ENCODE data around the gene TRPM6. TPM values are rescaled to one million over a fixed set of nuclear protein-coding genes. Genes with fewer than 3 reads are reported as not detected.

TRPM6 gene
- total RNA-seq, 1 donor from 2014 or later = 0.21 TPM

GRCh38 chr9:74696520-74696919 is 191.2 kb downstream of the TRPM6 start:
- H3K4me3 ChIP-seq (ENCODE audit: low read depth, low read length) = no peak overlapping the region
- H3K27me3 ChIP-seq (ENCODE audit: control insufficient read depth, insufficient read depth, low read length) = no peaks in the 10 kb centered on the region
- DNase-seq (ENCODE audit: low read depth) = no peak
- TF ChIP-seq CTCF (IDR thresholded peaks at IDR 0.05; ENCODE audit: insufficient read depth, low read length, poor library complexity, severe bottlenecking) = no peak
- H3K36me3 ChIP-seq (ENCODE audit: control insufficient read depth, insufficient read depth, low read length) = no peaks in the 10 kb centered on the region

- Histone ChIP-seq H3K36me3 (ENCODE audit: control insufficient read depth, insufficient read depth, low read length) (no peaks in the 10 kb centered on the region), H3K4me3 (ENCODE audit: low read depth, low read length) (no peak overlapping the region), H3K27me3 (ENCODE audit: control insufficient read depth, insufficient read depth, low read length) (no peaks in the 10 kb centered on the region)
- no peak for TF ChIP-seq CTCF (IDR thresholded peaks at IDR 0.05; ENCODE audit: insufficient read depth, low read length, poor library complexity, severe bottlenecking)
- DNase-seq (ENCODE audit: low read depth) = no peak
Observed at GRCh38 chr9:74691058-74691457, 196.7 kb downstream of the TRPM6 start.

GRCh38 chr9:74683322-74683721 is 204.4 kb downstream of the TRPM6 start:
- no peaks in the 10 kb centered on the region for H3K36me3 ChIP-seq (ENCODE audit: control insufficient read depth, insufficient read depth, low read length)
- no peak for TF ChIP-seq CTCF (IDR thresholded peaks at IDR 0.05; ENCODE audit: insufficient read depth, low read length, poor library complexity, severe bottlenecking)
- H3K27me3 ChIP-seq (ENCODE audit: control insufficient read depth, insufficient read depth, low read length) = no peaks in the 10 kb centered on the region
- DNase-seq (ENCODE audit: low read depth) = no peak
- H3K4me3 ChIP-seq (ENCODE audit: low read depth, low read length) = no peak overlapping the region

DNA sequence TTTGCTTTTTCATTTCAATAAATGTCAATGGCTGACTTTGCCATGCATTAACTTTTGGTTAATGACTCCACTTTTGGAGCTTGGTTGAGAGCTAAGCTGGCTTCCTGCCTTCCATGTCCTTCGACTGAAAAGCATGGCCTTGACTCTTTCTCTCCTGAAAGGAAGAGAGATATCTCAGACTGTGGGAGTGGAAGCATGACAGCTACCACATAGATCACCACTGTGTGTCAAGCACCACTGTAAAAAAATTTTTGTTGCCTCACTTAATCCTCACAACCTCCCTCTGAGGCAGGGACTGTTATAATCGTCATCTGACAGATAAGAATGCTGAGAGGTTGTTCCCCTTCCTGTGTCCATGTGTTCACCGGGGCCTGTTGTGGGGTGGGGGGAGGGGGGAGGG is 205.8 kb downstream of the TRPM6 start:
- TF ChIP-seq CTCF (IDR thresholded peaks at IDR 0.05; ENCODE audit: insufficient read depth, low read length, poor library complexity, severe bottlenecking) = no peak
- no peaks in the 10 kb centered on the region for H3K36me3 ChIP-seq (ENCODE audit: control insufficient read depth, insufficient read depth, low read length)
- no peak for DNase-seq (ENCODE audit: low read depth)
- no peak overlapping the region for H3K4me3 ChIP-seq (ENCODE audit: low read depth, low read length)
- no peaks in the 10 kb centered on the region for H3K27me3 ChIP-seq (ENCODE audit: control insufficient read depth, insufficient read depth, low read length)

DNA sequence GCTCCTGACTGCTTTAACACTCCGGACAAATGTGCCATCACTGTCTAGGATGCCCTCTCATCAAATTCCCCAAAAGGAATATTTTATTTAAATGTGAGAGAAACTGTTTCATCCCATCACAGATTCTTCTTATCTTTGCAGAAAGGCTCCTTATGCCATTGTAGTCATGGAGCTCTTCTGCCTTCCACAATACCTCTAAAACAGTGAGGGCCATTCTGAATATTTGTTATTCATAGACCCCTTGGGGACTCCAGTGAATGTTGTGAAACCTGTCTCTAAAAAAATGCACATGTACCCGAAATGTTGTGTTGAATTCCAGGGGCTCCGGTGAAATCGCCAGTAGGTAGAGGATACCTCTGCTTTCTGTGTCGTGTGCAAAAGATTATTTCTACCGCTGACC is 213.6 kb downstream of the TRPM6 start:
- no peaks in the 10 kb centered on the region for H3K36me3 ChIP-seq (ENCODE audit: control insufficient read depth, insufficient read depth, low read length)
- no peak for TF ChIP-seq CTCF (IDR thresholded peaks at IDR 0.05; ENCODE audit: insufficient read depth, low read length, poor library complexity, severe bottlenecking)
- no peaks in the 10 kb centered on the region for H3K27me3 ChIP-seq (ENCODE audit: control insufficient read depth, insufficient read depth, low read length)
- no peak overlapping the region for H3K4me3 ChIP-seq (ENCODE audit: low read depth, low read length)
- DNase-seq (ENCODE audit: low read depth) = no peak

Other genes starting within 250 kb of the TRPM6 start
- 5.1 and 9.4 TPM in 2 replicates for gene C9orf40, start 65.0 kb upstream of the TRPM6 start, total RNA-seq
- gene CARNMT1, start 140.4 kb upstream of the TRPM6 start, total RNA-seq = 24.3 and 29.3 TPM in 2 replicates
- gene NMRK1, start 200.2 kb upstream of the TRPM6 start, total RNA-seq = 10.3 and 14.1 TPM in 2 replicates
- 12.3 and 15.7 TPM in 2 replicates for gene OSTF1, start 200.6 kb upstream of the TRPM6 start, total RNA-seq